HG02571 (cell line): ENCODE data around the gene EIF3L.

Experiments used
- ATAC-seq: cut with Tn5 transposase; IDR thresholded peaks from one replicate; pipeline ENCODE4 v1.9.1; 2021; ENCODE audit warnings: mild to moderate bottlenecking, moderate library complexity; ENCODE audit not compliant: unreplicated experiment

Gene EIF3L

DNA sequence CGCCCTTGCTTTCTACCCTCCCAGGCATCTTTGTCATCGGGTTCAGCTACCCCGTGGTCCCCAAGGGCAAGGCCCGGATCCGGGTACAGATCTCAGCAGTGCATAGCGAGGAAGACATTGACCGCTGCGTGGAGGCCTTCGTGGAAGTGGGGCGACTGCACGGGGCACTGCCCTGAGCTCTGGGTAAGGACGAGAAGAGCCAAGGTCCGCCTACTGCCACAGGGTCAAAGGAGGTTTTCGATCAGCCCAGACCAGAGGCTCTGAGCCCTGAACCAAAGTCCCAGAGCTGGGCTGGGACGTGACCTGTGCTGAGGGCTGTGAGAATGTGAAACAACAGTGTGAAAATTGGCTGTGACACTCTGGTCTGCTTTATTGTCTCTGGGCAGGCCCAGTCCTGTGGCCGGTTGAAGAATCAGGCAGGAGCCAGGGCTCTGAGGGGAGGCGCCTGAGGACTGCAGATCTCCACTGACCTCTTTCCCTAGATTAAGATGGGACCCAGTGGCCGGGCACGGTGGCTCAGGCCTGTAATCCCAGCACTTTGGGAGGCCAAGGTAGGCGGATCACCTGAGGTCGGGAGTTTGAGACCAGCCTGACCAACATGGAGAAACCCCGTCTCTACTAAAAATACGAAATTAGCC is 32.6 kb upstream of the EIF3L start:
- no peak for ATAC-seq

DNA sequence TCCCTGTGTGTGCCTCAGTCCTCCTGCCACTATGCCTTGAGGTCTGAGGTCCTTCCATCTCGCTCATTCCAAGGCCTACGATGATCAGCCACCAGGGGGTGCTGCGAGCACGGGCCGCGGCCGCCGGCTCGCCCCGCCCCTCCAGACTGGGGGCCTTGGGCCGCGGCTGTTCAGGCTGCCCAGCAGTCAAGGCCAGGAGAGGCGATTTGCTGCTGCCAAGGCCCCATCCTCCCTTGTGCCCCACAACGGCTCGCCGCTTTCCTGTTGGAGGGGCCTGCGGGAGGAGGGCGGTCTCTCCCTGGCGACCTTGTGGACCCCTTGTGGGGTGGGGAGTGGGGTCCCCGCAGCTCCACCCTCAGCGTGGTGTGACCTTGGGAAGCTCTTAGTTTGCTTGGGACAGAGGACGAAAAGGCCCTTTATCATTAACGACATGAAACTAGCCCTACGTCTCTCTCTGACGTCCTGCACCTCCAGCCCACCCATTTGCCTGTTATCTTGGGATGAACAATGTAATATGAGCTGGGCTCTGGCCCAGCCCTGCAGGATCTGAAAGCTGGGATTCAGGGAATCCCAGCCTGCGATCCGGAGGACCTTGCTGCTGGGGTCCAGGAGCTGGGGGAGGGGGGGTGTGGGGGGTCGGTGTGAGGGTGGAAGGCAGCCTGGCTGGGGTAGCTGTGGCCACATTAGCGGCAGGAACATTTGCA is 31.4 kb upstream of the EIF3L start:
- ATAC-seq: no peak

DNA sequence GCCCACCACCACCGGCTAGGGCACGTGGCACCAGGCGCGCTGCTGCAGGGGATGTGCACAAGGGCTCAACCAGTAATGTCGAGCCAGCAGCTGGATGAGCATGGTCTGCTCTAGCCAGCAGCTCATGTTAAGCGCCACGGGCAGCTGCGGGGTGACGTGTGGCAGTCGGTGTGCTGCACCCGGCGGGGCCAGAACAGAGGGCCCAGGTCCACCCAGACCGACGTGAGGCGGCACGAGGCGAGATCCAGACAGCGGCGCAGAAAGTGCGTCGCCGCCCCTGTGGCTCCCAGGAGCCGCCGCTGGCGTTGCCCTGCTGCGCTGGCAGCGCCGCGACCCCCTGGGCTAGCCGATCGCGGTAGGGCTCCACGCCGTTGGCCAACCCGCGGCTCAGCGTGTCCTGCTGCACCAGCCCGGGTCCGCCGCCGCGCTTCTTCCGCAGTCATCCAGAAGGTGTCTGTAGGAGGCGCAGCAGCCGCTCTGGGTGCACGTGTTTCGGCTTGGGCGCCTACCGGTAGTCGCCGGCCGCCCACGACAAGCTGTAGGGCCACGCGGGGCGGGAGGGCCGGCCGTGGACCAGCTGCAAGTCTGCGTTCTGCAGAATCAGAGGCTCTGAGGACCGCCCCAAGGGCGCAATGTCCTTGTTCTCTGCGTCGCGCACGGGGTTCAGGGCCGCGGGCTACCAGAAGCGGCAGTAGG is 30.7 kb upstream of the EIF3L start:
- no peak for ATAC-seq

DNA sequence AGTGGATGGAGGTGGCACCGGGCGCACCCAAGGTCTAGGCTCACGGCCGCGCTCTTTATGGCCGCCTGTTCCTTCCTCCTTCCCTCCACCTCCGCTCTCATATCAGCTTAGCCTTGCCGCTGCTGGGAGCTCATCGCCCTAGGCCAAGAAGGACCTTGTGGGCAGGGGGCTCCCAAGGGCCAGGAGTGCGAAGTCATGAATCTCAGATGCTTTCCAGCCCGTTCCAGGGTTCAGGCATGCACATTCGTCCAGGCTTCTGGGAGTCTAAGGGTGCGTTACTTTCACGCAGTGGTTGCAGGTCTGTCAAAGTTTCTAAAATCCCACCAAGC is 30.1 kb upstream of the EIF3L start:
- ATAC-seq: no peak

DNA sequence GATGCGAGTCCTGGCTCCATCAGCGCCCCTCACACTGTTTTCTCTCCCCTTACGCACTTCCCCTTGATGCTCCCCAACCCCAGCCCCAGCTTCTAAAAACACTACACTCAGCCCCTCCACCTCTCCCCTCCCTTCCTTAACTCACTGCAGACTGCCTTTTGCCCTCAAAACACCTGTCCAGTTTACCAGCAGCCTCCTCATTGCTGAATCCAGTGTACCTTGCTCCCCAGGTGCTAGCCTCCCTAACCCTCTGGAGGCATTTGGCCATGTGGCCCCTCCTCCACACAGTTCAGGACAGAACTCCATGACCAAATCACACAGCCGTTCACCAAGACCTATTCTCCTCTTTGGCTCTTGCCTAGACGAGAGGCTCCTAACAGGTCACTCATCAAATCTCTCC is 28.9 kb upstream of the EIF3L start:
- ATAC-seq: no peak

DNA sequence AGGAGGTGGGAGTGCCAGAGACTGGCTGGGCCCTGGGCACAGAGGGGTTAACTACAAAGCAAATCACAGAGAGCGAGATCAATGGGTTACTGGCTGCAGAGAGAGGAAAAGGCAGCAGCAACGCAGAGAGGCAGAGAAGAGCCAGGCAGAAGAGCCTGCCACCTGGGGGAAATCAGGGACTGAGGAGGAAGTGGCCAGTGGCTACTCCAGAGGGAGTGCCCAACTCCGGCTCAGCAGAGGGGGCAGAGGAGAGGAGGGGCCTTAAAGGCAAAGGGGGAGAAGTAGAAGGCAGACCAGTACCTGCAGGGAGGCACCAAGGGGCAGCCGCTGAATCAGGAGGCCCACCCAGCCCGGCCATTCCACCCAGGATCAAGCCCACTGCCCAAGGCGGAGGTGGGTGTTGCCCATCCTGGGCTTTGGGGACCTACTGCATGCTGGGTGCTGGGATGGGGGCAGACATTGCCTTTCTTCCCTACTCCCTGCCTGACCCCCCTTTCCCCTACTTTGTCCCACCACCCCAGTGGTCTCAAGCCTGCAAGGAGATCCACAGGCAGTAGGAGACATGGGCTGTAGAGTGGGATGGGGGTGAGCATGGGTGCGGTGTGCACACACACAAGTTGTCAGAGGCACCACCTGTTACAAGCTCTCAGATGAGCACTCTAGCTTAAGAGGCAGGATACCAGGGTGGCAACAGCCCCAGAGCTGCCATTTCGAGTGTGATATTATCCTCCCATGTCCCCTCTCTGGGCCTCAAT is 27.0 kb upstream of the EIF3L start:
- ATAC-seq: no peak

DNA sequence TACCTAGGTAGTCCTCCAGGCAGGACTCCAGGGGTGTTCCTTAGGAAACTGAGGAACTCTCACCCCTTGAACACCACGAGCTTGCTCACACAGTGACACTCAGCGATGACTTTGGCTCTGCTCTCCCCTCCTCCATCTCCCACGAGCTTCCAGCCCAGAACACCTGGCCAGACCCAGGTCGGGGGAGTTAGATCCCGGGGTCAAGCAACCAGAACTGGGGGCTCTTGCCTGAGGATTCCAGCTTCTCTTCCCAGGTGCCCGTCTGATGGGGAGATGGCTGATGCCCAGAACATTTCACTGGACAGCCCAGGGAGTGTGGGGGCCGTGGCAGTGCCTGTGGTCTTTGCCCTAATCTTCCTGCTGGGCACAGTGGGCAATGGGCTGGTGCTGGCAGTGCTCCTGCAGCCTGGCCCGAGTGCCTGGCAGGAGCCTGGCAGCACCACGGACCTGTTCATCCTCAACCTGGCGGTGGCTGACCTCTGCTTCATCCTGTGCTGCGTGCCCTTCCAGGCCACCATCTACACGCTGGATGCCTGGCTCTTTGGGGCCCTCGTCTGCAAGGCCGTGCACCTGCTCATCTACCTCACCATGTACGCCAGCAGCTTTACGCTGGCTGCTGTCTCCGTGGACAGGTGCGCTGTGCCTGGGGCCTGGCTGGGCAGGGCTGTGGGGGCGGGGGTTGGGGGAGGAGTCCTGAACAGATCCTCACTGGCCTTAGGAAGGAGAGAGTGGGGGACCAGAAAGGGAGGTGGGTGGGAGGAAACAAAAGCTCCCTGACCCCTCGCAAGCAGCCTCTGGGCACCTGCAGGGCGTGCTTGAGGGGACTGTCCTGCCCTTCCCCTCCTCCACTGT is 25.9 kb upstream of the EIF3L start, which contains the start of gene GALR3:
Gene GALR3, plus strand, starts transcription at position 249 of the 852 bp plus-strand sequence. Its CDS starts 25 bp downstream, at position 274.
- no peak for ATAC-seq

DNA sequence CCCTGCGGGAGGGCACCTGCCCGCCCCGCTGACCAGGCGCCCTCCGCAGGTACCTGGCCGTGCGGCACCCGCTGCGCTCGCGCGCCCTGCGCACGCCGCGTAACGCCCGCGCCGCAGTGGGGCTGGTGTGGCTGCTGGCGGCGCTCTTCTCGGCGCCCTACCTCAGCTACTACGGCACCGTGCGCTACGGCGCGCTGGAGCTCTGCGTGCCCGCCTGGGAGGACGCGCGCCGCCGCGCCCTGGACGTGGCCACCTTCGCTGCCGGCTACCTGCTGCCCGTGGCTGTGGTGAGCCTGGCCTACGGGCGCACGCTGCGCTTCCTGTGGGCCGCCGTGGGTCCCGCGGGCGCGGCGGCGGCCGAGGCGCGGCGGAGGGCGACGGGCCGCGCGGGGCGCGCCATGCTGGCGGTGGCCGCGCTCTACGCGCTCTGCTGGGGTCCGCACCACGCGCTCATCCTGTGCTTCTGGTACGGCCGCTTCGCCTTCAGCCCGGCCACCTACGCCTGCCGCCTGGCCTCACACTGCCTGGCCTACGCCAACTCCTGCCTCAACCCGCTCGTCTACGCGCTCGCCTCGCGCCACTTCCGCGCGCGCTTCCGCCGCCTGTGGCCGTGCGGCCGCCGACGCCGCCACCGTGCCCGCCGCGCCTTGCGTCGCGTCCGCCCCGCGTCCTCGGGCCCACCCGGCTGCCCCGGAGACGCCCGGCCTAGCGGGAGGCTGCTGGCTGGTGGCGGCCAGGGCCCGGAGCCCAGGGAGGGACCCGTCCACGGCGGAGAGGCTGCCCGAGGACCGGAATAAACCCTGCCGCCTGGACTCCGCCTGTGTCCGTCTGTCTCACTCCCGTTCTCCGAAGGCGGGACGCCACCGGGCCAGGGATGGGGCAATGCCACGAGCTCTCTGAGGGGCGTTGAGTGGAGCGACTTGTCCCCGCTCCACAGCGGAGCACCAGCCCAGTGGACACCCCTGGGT is 24.3 kb upstream of the EIF3L start:
- ATAC-seq: no peak

DNA sequence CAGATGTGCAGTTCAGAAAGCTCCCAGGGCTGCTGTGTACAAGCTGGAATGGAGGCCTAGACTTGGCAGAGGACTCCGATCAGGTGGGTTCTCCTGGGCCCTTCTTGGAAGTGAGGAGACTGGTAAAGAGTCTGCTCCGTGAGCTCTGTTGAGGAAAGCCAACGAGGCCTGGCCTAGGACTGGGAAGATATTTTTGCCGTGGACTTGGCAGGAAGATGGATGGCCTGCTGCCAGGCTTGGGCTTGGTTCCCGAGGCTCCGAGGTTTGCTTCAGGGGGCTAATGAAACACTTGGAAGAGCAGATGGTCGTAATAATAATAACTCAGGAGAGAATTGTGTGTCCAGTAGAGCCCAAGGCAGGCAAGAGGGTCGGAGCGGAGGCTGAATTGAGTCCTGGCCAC is 22.2 kb upstream of the EIF3L start:
- no peak for ATAC-seq

DNA sequence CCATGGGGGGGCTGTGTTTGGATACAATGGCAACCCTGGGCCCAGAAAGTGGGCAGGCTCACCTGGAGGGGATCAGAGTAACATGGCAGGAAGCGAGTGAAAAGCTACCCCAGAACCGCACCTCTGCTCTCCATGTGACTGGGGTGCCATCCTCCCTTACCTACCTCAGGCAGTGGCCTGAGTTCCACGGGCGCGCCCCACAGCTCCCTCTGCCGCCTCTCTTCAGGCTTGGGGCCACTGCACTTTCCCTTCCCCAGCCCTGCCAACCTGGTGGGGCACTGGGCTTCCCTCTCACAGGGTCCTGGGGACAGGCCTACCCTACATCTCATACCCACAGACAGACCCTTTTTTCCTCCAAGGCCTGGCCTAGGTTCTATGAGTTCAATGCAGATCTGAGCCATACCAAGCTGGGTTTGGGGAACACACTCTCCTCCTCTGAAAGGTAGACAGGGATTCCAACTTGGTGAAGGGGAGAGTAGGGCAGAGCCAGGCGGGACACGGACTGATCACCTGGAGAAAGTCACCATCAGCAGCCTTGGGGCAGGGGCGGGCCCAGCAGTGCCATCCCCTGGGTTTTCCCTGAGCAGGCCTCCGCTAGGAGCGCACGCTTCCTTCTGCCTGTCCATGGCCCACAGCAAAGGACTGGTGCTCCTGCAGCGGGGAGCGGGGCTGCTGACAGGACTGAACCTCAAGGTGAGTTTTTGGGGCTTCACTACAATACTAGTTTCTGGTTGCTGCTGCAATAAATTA is 19.0 kb upstream of the EIF3L start:
- no peak for ATAC-seq

DNA sequence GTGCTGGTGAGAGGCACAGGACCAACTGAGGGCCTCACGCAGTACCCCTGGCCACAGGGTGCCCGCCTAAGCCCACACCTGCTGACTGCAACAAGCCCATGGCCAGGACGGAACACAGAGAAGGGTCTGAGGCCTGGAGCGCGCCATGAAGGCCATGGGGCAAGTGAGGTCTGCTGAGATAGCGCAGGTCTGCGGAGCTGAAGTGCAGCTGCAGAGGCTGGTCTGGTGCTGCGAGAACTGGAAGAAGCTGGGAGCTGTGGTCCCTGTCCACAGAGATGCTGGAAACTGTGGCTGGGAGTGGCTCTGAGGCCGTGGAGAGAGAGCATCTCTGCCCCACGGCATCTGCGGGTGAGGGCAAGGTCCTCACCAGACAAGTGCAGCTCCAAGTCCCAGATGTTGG is 17.7 kb upstream of the EIF3L start:
- ATAC-seq: no peak

DNA sequence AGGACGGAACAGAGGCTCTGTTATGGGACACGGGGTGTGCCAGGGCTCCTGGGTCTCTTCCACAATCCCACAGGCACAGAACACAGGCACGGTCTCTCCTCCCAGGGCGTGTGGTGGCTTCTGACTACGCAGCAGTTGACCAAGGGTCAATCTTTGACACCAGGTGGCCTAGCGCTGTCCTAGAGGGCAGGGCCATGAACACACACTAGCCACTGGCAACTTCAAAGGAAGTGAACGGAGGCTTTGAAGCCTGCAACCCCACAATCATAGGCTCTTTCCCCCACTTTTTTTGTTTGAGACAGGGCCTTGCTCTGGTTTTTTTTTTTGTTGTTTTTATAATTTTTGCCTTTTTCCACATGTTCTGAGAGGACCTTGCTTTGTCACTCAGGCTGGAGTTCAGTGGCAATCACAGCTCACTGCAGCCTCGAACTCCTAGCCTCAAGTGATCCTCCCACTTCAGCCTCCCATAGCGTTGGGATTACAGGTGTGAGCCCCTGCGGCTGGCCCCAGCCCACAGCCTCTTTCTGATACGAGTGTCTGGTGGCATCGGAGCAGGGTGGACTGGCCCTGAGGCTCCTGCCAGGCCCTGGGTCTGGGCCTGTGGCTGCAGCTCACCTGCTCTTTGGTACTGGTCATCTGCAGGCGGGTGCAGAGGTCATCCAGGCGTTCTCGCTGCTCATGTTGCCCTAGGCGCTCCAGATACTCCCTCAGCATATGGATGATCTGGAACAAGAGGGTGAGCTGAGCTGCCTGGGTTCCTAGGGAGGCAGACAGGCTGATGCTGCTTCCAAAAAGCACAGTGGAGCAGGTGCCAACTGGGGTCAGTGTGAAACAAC is 17.0 kb upstream of the EIF3L start:
- ATAC-seq: no peak

DNA sequence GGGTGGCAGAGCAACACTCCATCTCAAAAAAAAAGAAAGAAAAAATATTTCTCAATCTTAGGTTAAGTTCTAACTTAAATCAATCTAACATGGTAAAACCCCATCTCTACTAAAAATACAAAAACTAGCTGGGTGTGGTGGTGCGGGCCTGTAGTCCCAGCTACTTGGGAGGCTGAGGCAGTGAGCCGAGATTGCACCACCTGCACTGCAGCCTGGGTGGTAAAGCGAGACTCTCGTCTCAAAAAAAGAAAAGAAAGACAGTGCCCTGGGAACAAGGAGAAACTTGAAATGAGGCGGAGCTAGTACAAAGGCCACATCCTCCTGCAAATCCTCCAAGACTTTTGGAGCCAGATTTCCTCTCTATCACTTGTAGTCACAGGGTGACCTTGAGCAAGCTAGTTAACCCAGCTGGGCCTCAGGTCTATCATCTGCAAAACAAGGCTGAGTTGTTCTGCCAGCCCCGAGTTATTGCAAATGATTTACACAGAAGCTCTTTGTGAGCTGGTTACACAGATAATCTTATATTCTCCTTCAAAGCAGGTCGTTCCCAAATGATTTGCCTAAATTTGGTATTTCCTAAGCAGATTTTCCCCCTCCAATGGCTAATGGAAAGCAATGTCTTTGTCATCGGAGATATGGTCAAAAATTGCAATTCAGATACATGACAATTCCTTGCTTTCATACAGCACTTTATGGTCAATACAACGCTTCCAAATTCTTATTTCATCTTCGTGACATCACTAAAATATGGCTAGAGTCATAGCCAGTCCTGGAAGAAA is 7.0 kb upstream of the EIF3L start:
- ATAC-seq: no peak

DNA sequence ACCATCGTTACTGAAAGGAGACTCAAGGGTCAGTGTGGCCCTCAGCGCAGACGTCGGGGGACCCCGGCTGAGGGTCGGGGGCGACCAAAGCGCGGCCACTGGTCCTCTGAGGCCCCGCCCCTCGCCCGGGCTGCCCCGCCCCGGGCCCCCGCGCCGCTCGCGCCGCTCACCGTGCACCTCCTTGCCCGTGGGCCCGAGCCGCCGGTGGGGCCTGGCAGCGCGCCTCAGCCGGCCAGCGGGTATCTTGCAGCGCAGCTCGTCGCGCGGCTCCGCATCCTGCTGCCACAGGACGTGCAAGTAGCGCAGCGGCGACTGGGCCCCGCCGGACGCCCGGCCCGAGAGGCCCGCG is 5.5 kb upstream of the EIF3L start:
- peak; percentile 38 for ATAC-seq

DNA sequence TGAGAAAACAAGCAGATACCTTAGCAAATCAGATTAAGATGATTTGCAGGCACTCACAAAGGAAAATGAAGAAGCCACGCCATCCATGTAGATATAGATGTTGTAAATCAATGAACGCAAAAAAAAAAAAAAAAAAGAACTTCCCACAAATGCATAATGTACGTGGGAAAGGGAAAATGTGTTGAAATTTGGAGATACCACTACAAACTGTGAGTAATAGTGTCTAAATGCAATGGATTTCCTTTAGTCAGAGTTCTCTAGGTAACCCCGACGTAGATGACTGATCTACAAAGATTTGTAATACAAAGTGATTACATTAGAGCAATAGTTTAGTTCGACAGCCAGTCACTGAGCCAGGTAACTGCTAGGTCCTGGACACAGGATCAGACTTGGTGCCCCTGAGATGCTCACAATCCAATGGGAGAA is 4.3 kb upstream of the EIF3L start:
- ATAC-seq: no peak

DNA sequence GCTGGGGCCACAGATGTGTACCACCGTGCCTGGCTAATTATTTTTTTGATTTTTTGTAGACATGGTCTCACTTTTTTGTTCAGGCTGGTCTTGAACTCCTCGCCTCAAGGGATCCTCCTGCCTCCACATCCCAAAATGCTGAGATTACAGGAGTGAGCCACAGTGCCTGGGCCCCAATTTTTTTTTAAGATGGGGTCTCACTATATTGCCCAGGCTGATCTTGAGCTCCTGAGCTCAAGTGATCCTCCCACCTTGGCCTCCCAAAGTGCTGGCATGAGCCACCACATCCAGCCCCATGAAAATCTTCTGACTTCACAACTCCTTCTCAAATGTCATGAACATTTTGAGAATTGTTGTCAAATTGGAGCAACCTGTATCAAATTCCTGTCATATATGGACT is 2.8 kb upstream of the EIF3L start:
- ATAC-seq: no peak

DNA sequence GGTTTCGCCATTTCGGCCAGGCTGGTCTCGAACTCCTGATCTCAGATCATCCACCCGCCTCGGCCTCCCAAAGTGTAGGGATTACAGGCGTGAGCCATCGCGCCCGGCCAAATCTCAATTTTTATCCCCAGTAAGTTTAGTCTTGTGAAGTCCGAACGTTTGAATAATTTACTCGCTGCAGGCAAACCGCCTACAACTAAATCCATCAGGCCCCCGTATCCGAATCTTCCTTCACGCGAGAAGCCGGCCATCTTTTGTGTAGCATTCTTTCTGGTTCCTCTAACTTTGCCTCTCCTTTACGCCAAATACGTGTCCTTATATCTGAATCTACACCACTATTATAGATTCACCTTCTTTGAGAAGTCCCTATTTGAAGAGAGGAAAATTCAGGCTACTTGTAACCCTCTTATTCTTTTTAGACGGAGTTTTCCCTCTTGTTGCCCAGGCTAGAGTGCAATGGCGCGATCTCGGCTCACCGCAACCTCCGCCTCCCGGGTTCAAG is 581 bp upstream of the EIF3L start:
- ATAC-seq: no peak
